CD4-positive, alpha-beta T cell treated with Interleukin-15 for 4 hours (primary cell): ENCODE results near the gene MTM1.

Experiments
- DNase-seq: peaks from one replicate; pipeline ENCODE4 v3.0.0-alpha.2; 2020; ENCODE audit warnings: low spot score

The MTM1 gene

GRCh38 chrX:150715184-150715583 is 146.8 kb downstream of the MTM1 start:
- DNase-seq, result no peak

DNA sequence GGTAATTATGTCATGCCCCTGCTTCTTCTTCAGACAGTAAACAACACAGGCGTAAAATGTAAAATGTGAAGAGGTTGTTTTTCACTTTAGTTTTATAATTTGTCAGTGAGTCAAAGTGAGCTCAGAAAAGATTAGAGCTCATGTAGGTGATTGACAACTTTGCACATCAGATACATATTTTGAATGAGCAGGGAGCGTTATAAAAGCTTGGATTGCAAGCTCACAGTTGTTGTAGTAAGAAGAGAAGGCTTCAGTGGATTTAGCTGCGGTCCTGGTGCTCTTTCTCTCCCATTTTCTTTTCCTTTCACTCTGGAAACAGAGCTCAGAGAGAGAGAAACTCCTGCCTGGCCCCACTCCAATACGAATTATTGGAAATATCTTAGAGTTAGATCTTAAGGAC is 151.2 kb downstream of the MTM1 start:
- DNase-seq, result no peak
